GF-D8 (cell line): ENCODE data around the gene GPR87.

Experiments used
- DNase-seq: peaks from one replicate; lab custom pipeline; 2025; lab: John Stamatoyannopoulos, UW

The GPR87 gene, protein sequence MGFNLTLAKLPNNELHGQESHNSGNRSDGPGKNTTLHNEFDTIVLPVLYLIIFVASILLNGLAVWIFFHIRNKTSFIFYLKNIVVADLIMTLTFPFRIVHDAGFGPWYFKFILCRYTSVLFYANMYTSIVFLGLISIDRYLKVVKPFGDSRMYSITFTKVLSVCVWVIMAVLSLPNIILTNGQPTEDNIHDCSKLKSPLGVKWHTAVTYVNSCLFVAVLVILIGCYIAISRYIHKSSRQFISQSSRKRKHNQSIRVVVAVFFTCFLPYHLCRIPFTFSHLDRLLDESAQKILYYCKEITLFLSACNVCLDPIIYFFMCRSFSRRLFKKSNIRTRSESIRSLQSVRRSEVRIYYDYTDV

GRCh38 chr3:151316267-151316991, at the start of gene GPR87:
TSS of gene GPR87 (minus strand) at chr3:151316820. CDS start at chr3:151300100, 16,720 bp downstream.
- DNase-seq: no peak

- no peak for DNase-seq
Measured at GRCh38 chr3:151362751-151363174, 46.1 kb upstream of the GPR87 start.

DNA sequence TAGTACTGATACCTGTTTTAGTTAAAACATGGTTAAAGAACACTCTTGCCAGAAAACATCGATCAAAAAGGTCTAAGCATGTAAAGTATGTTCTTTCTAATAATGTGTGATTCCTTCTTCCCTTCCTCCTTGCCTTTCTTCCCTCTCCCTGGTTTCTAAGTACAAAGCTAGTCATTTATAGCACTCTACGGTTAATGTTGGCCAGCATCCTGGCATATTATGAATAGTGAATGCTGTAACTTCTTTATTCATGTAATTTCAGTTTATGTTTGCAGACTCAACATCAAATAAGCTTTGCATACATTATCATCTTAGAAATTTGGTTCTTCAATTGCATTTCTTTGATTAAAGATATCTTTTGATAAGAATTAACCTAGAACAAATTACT, 40.8 kb upstream of the GPR87 start:
- no peak for DNase-seq

DNA sequence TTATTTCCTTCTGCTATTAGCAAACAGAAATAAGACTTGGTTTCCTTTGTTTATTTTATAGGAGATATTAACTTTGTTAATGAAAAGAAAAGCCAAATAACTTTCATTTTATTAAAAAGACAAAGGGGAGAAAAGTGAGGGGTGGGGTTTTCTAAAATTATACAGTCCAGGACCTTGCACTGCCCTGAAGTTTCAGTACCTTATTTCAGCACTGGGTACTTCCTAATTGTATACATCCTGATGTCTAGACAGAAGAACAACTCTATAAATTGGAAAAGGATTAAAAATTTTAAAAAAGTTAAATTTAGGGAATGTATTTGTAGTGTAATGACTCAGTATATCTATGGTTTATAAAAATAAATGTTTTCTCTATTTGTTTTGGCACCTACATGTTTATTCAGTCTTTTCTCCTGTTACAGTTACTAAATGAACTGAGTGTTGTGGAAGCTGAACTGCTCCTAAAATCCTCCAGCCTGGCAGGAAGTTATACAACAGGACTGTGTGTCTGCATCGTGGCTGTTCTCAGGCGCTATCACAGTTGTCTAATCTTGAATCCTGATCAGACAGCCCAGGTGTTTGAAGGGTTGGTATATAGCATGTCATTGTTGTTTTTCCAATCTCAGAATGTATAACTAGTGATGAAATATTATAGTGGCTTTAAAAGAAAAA, 40.3 kb upstream of the GPR87 start:
- DNase-seq: no peak

DNA sequence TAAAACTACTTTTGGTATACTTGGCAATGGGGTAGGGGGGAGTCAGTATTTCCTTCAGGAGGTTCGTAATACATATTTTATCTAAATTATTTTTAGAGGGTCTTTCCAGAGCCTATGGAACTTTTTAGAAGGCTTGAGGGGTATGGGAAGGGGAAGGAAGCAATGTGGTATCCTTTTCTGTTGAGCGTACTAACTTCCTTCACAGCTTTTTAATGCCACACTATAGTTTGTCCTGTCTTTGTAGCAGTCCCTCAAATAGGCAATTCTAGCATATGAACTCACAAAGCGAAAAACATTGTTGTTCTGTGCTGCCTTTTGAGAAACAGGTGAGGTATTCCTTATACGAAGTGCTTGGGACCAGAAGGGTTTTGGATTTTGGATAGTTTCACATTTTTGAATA, 35.0 kb upstream of the GPR87 start:
- DNase-seq: no peak

GRCh38 chr3:151351219-151351618, 34.6 kb upstream of the GPR87 start:
- no peak for DNase-seq

DNA sequence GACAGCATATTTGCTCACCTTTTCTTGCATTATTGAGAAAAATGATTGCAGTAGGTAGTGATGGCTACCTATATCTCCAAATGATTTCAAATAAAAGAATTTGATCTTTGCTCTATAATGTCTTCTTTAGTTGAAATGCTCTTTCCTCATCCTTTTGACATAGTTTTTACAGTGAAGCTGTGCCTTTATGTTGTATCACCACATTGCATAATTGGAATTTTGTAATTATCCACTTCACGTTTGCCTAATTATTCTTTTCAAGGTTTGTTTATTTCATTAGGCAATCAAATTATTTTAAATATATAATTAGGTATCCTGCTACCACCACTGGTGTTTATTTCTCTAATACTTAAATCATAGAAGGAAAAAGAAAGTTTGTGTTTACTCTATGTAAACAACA, 34.0 kb upstream of the GPR87 start:
- DNase-seq: no peak

GRCh38 chr3:151347432-151347831, 30.8 kb upstream of the GPR87 start:
- peak; percentile 44 for DNase-seq

DNA sequence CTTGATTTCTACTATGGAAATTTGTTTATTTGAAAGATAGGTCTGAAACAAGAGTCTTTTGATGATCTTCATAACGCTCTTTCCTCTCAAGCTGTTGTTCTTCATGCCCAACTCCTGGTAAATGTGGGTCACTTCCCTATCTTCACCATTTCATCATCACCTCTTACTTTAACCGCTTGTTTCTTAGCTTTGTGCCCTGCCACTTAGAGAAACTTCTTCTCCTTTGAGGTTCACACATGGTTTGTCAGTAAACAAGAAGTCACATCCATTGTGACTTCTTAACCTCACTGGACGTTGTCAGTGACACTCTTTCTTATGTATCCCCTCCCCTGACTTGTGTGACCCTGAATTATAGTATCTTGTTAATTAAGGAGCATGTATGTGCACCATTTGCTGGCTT, 29.7 kb upstream of the GPR87 start:
- peak; percentile 60 for DNase-seq

DNA sequence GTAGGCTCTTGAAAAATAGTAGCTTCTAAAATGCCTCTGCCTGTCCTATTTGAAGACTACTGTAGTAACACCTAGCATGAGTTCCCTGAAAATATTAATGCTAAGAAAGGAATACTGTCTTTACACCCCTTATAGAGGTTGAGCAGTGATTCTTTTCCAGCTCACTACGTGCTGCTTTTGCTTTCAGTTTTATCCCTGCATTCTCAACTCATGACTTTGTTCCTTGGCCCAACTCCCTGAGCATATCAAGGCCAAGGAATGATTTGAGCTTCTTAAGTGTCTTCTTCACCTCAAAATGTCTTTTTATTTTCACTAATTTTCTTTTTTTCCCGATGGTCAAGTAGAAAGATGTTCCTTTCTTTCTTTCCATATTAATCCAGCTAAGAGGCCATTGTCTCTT, 29.2 kb upstream of the GPR87 start:
- DNase-seq: no peak

- DNase-seq: no peak
Measured at GRCh38 chr3:151331696-151332095, 15.1 kb upstream of the GPR87 start.

DNA sequence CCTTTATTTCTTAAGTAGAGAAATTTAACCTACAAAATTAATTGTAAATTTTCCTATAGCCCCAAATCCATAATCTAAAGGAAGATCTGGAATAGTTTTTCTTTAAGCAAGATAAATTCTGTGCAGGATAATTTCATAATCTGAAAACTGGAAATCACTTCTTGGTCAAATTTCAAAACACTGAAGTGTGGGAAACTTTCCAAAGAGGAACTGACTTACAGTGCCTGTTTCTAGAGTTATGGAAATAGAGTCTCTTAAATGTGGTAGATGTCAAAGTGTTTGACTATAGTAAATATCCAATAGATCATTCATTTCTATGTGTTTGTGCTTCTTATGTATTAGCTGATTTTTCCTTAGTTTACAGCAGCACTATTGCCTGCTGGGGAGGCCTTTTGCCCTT, 14.3 kb upstream of the GPR87 start:
- peak; percentile 36 for DNase-seq

DNA sequence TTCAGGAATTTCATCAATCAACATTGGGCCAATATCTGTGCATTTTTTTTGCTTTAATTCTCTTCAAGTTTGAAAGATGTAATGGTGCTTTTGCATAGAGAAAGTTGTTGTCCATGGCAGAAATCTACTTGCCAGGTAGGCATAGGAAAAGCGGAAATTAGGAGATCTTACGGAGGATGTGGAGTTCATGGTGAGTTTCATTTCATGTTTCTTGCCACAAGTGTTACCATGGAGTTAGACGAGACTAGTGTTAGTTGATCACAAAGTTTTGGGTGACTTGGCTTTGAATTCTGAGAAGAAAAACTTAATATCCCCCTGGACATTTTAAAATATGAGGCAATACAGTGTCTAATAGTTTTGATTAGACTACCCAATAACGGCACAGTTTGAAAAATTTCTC, 13.8 kb upstream of the GPR87 start:
- no peak for DNase-seq

- no peak for DNase-seq
Measured at GRCh38 chr3:151329363-151329762, 12.7 kb upstream of the GPR87 start, which contains the start of gene P2RY13. TSS of gene P2RY13 (minus strand) at chr3:151329549. CDS start at chr3:151329528, 21 bp downstream.

- no peak for DNase-seq
Measured at GRCh38 chr3:151328298-151328995, 11.8 kb upstream of the GPR87 start.

GRCh38 chr3:151327571-151328198, 11.1 kb upstream of the GPR87 start:
- no peak for DNase-seq

- DNase-seq: no peak
Measured at GRCh38 chr3:151322511-151322910, 5.9 kb upstream of the GPR87 start.

DNA sequence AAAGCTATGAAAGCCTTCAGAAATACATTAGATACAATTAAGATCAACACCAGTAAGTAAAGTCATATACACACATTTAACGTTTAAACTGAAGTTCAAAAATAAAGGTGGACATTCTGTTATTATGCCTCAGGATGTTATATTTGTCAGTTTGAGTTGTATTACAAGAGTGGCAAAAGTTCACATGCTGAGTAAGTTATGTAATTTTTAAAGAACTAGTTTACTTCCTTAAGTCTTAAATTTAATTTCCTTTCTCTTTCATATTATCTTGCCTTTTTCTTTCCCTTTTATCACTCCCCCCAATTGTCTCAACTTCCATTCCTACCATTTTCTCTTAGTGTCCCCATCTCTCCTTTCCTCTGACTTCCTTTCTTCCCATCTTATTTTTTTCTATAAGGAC, 4.9 kb upstream of the GPR87 start:
- no peak for DNase-seq

- DNase-seq: no peak
Measured at GRCh38 chr3:151320131-151320530, 3.5 kb upstream of the GPR87 start.

DNA sequence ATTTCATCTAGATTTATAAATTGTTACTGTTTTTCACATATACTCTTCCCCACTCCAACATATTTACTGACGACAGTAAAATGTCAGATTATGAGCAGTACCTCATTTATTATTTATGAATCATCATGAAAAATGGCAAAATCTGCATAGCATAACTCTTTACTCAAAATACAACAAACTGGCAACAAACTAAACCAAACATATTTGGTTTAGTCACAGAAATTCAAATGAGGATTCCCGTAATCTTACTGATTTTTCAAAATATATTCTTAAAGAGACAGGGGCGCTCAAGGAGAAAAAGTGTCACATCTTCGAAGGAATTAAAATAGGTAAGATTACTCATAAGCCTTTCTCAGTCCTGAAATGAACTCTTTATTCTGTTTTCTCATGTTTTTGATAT, 3.0 kb upstream of the GPR87 start:
- DNase-seq: no peak

DNA sequence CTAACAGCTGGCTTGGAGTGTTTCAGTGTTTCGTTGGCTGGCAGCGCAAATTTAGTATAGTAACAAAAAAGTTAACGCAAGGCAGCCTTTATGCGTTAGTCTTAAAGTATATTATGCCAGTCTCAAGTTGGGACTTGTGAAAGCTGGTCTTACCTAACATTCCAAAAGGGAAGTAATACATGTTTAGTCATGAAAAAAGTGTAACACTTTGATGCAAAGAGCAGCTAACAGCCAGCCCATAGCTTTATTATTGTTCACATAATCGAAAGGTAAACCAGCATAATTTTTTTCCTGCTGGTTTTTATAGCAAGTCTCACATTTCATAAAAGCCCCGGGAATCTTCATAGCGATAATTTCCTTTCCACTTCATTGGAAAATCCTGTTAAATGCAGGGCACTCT, 2.4 kb upstream of the GPR87 start:
- DNase-seq: no peak

- no peak for DNase-seq
Measured at GRCh38 chr3:151318313-151318712, 1.7 kb upstream of the GPR87 start.
